ENCODE data around the gene TSBP1.

GRCh38 chr6:32353348-32353747, 18.4 kb downstream of the TSBP1 start:
- TF ChIP-seq CTCF (IDR thresholded peaks at IDR 0.05; ENCODE audit: low read depth, low read length) = no peak
- TF ChIP-seq EZH2phosphoT487 (IDR thresholded peaks at IDR 0.05; ENCODE audit: low read depth) = no peak

All from OCI-LY3 (cell line).